ENCODE results near the gene KRT2.

DNA sequence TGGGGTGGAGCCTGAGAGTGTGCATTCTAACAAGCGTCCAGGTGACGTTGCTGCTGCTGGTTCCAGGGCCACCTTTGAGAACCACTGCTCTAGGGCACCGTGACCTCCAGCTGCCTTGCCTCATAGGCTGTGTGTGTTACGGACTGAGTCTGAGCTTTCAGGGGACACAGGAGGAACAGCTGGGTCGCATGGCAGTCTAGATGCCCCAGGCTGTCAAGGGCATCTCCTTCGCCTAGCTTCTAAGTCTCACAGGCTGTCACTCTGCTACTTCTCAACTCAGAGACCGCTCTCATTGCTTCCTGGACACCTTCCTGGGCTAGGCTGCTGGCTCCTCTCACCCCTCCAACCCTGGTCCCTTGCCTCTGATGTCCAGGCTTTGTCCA lies 34.6 kb downstream of the KRT2 start:
- TF ChIP-seq, protein P1, sequence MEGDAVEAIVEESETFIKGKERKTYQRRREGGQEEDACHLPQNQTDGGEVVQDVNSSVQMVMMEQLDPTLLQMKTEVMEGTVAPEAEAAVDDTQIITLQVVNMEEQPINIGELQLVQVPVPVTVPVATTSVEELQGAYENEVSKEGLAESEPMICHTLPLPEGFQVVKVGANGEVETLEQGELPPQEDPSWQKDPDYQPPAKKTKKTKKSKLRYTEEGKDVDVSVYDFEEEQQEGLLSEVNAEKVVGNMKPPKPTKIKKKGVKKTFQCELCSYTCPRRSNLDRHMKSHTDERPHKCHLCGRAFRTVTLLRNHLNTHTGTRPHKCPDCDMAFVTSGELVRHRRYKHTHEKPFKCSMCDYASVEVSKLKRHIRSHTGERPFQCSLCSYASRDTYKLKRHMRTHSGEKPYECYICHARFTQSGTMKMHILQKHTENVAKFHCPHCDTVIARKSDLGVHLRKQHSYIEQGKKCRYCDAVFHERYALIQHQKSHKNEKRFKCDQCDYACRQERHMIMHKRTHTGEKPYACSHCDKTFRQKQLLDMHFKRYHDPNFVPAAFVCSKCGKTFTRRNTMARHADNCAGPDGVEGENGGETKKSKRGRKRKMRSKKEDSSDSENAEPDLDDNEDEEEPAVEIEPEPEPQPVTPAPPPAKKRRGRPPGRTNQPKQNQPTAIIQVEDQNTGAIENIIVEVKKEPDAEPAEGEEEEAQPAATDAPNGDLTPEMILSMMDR (conservative IDR thresholded peaks at IDR 0.05; ENCODE audit: low read length) = no peak
- no peak for TF ChIP-seq EZH2phosphoT487 (IDR thresholded peaks at IDR 0.05; ENCODE audit: borderline replicate concordance, low read depth, low read length)

Data from OCI-LY7 (cell line).